HepG2 (cell line): ENCODE data around the gene ANKRD40. TPM values are rescaled to one million over a fixed set of nuclear protein-coding genes. Genes with fewer than 3 reads are reported as not detected.

Source experiments
- BRCA1 ChIP-seq: sonication (generic); formaldehyde crosslinking; IDR thresholded peaks from 2 replicates; pipeline ENCODE4 v1.4.0; 2020; ENCODE audit warnings: missing genetic modification reagents
- DNMT3B ChIP-seq: conservative IDR thresholded peaks from 2 replicates; pipeline ENCODE4 v1.6.1; 2016; ENCODE audit warnings: missing biosample characterization, control low read depth
- FOXO4 ChIP-seq: sonication (generic); formaldehyde crosslinking; conservative IDR thresholded peaks from 2 replicates; pipeline ENCODE4 v1.8.1; 2023; ENCODE audit warnings: missing genetic modification reagents
- GATAD2A ChIP-seq: IDR thresholded peaks from 2 replicates; pipeline ENCODE4 v1.6.1; 2016
- GTF2F1 ChIP-seq: fragments of 150-350 bp; IDR thresholded peaks from 2 replicates; pipeline ENCODE4 v1.6.1; 2014; ENCODE audit warnings: low read length
- HNRNPUL1 ChIP-seq: fragments of 200-400 bp; formaldehyde crosslinking; IDR thresholded peaks from 2 replicates; pipeline ENCODE4 v1.6.1; 2017; ENCODE audit warnings: low read depth, mild to moderate bottlenecking, low read length, moderate library complexity
- NFRKB ChIP-seq: fragments of 450-650 bp; IDR thresholded peaks from 2 replicates; pipeline ENCODE4 v1.6.1; 2017
- PHB2 ChIP-seq: fragments of 450-650 bp; IDR thresholded peaks from 2 replicates; pipeline ENCODE4 v1.6.1; 2018; ENCODE audit not compliant: partially characterized antibody
- SIX4 ChIP-seq: sonication (generic); formaldehyde crosslinking; IDR thresholded peaks from 2 replicates; pipeline ENCODE4 v1.4.0; 2020; ENCODE audit warnings: missing genetic modification reagents
- ZBTB42 ChIP-seq: sonication (generic); formaldehyde crosslinking; IDR thresholded peaks from 2 replicates; pipeline ENCODE4 v1.5.0; 2020; ENCODE audit warnings: mild to moderate bottlenecking, missing genetic modification reagents
- ZNF17 ChIP-seq: sonication (generic); formaldehyde crosslinking; IDR thresholded peaks from 2 replicates; pipeline ENCODE4 v1.5.0; 2020; ENCODE audit warnings: mild to moderate bottlenecking, missing genetic modification reagents
- ZNF256 ChIP-seq: sonication (generic); formaldehyde crosslinking; conservative IDR thresholded peaks from 2 replicates; pipeline ENCODE4 v1.4.0; 2020; ENCODE audit warnings: missing genetic modification reagents
- ZNF563 ChIP-seq: sonication (generic); formaldehyde crosslinking; IDR thresholded peaks from 2 replicates; pipeline ENCODE4 v1.8.0; 2022; ENCODE audit warnings: mild to moderate bottlenecking, moderate library complexity, missing genetic modification reagents
- ZNF598 ChIP-seq: sonication (generic); formaldehyde crosslinking; IDR thresholded peaks from 2 replicates; pipeline ENCODE4 v1.5.1; 2020; ENCODE audit warnings: mild to moderate bottlenecking, missing genetic modification reagents, borderline replicate concordance
- ZNF746 ChIP-seq: sonication (generic); formaldehyde crosslinking; IDR thresholded peaks from 2 replicates; pipeline ENCODE4 v1.8.0; 2022; ENCODE audit warnings: mild to moderate bottlenecking, missing genetic modification reagents
- ZNF761 ChIP-seq: sonication (generic); formaldehyde crosslinking; conservative IDR thresholded peaks from 2 replicates; pipeline ENCODE4 v1.4.0; 2020; ENCODE audit warnings: mild to moderate bottlenecking, missing genetic modification reagents
- ZNF766 ChIP-seq: sonication (generic); formaldehyde crosslinking; IDR thresholded peaks from 2 replicates; pipeline ENCODE4 v1.5.0; 2020; ENCODE audit warnings: missing genetic modification reagents, borderline replicate concordance
- polyA plus RNA-seq, 8 experiments: library from polyadenylated mRNA; depleted of rRNA in 3 of 8; stranded (reverse) in 7 of 8; unstranded in 1 of 8; fragments of >200 nt; fragmentation: Illumina TruSeq in 4 of 8; extraction: Trizol in 4 of 8; gene quantifications; 2 replicates each; pipeline versions ENCODE4 v1.2.1 to v1.2.3, GENCODE V29; 2011 to 2016; ENCODE audit warnings: low read depth in 4 of 8, missing spikeins in 1 of 8, mixed read lengths in 1 of 8; ENCODE audit not compliant: insufficient read depth in 1 of 8
- total RNA-seq, 5 experiments: library from RNA; depleted of rRNA; stranded (reverse); fragments of >200 nt; fragmentation: Illumina TruSeq; extraction: Trizol; gene quantifications; 2 replicates each; pipeline ENCODE4 v1.2.3, GENCODE V29; 2016; ENCODE audit warnings: low read depth in 1 of 5
- TF ChIP-seq, protein P1 (sequence below): sonication (generic); formaldehyde crosslinking; IDR thresholded peaks from 2 replicates; pipeline ENCODE4 v1.4.0; 2020; ENCODE audit warnings: missing genetic modification reagents
- TF ChIP-seq, protein P2 (sequence below), 2 experiments: sonication (generic) in 1 of 2; formaldehyde crosslinking in 1 of 2; IDR thresholded peaks; 2 replicates each; pipeline versions ENCODE4 v1.5.1 to v1.6.1; 2011 to 2020; ENCODE audit warnings: borderline replicate concordance in 1 of 2, low read depth in 1 of 2, low read length in 1 of 2, mild to moderate bottlenecking in 1 of 2, missing genetic modification reagents in 1 of 2, moderate library complexity in 1 of 2
- TF ChIP-seq, protein P3 (sequence below): sonication (generic); formaldehyde crosslinking; IDR thresholded peaks from 2 replicates; pipeline ENCODE4 v1.5.1; 2020; ENCODE audit warnings: mild to moderate bottlenecking, moderate library complexity, missing genetic modification reagents

Gene ANKRD40
- total and polyA plus RNA-seq, 2 of the 13 experiments (the other 11 are each of a cell fraction or from before 2014, with no cell fraction given), result 35.0 to 46.4 TPM

- peak; percentile 66; the same call in 1 of the 2 replicates for TF ChIP-seq ZNF746 (CRISPR knock-in tag)
- peak; percentile 87 for TF ChIP-seq ZNF563
- TF ChIP-seq ZNF766 (CRISPR knock-in tag), result peak; percentile 94
- TF ChIP-seq, protein P1, sequence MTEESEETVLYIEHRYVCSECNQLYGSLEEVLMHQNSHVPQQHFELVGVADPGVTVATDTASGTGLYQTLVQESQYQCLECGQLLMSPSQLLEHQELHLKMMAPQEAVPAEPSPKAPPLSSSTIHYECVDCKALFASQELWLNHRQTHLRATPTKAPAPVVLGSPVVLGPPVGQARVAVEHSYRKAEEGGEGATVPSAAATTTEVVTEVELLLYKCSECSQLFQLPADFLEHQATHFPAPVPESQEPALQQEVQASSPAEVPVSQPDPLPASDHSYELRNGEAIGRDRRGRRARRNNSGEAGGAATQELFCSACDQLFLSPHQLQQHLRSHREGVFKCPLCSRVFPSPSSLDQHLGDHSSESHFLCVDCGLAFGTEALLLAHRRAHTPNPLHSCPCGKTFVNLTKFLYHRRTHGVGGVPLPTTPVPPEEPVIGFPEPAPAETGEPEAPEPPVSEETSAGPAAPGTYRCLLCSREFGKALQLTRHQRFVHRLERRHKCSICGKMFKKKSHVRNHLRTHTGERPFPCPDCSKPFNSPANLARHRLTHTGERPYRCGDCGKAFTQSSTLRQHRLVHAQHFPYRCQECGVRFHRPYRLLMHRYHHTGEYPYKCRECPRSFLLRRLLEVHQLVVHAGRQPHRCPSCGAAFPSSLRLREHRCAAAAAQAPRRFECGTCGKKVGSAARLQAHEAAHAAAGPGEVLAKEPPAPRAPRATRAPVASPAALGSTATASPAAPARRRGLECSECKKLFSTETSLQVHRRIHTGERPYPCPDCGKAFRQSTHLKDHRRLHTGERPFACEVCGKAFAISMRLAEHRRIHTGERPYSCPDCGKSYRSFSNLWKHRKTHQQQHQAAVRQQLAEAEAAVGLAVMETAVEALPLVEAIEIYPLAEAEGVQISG (CRISPR knock-in tag), result peak; percentile 94
- TF ChIP-seq SIX4 (CRISPR knock-in tag), result no peak
- TF ChIP-seq ZNF17, result peak; percentile 40; the same call in 1 of the 2 replicates
- no peak for TF ChIP-seq HNRNPUL1
- 0 out of 2 replicates have a peak, but pooled peaks have one; percentile 78 for TF ChIP-seq ZNF761
- TF ChIP-seq, protein P2, sequence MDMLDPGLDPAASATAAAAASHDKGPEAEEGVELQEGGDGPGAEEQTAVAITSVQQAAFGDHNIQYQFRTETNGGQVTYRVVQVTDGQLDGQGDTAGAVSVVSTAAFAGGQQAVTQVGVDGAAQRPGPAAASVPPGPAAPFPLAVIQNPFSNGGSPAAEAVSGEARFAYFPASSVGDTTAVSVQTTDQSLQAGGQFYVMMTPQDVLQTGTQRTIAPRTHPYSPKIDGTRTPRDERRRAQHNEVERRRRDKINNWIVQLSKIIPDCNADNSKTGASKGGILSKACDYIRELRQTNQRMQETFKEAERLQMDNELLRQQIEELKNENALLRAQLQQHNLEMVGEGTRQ (IDR thresholded peaks at IDR 0.05; ENCODE audit: low read depth, low read length), result peak; percentile 42
- TF ChIP-seq, protein P2 (CRISPR knock-in tag; IDR thresholded peaks at IDR 0.05; ENCODE audit: borderline replicate concordance), result peak; percentile 58; the same call in 1 of the 2 replicates
- no peak for TF ChIP-seq PHB2
- no peak for TF ChIP-seq ZNF598 (CRISPR knock-in tag)
- TF ChIP-seq, protein P3, sequence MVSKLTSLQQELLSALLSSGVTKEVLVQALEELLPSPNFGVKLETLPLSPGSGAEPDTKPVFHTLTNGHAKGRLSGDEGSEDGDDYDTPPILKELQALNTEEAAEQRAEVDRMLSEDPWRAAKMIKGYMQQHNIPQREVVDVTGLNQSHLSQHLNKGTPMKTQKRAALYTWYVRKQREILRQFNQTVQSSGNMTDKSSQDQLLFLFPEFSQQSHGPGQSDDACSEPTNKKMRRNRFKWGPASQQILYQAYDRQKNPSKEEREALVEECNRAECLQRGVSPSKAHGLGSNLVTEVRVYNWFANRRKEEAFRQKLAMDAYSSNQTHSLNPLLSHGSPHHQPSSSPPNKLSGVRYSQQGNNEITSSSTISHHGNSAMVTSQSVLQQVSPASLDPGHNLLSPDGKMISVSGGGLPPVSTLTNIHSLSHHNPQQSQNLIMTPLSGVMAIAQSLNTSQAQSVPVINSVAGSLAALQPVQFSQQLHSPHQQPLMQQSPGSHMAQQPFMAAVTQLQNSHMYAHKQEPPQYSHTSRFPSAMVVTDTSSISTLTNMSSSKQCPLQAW (CRISPR knock-in tag), result peak; percentile 55; the same call in 1 of the 2 replicates
- no peak for TF ChIP-seq FOXO4 (CRISPR knock-in tag)
- no peak for TF ChIP-seq NFRKB
- TF ChIP-seq ZBTB42 (CRISPR knock-in tag), result no peak
- peak; percentile 85; the same call in 1 of the 2 replicates for TF ChIP-seq DNMT3B (CRISPR knock-in tag)
- peak; percentile 89 for TF ChIP-seq GATAD2A (CRISPR knock-in tag)
- TF ChIP-seq GTF2F1, result peak; percentile 87
- TF ChIP-seq ZNF256 (CRISPR knock-in tag), result peak; percentile 40; the same call in 1 of the 2 replicates
- peak; percentile 60; the same call in 1 of the 2 replicates for TF ChIP-seq BRCA1
These were observed at the start of gene ANKRD40 (continued) for GRCh38 chr17:50707289-50708049.
